WTC11 (cell line): ENCODE measurements around the gene GARS1. TPM values are rescaled to one million over a fixed set of nuclear protein-coding genes. Genes with fewer than 3 reads are reported as not detected.

Experiments used
- ELF4 ChIP-seq: sonication (generic); formaldehyde crosslinking; IDR thresholded peaks from 2 replicates; pipeline ENCODE4 v1.8.1; 2022; ENCODE audit warnings: low read depth, mild to moderate bottlenecking, moderate library complexity, missing genetic modification reagents
- EMX1 ChIP-seq: fragments of 250-450 bp; sonication (Bioruptor Pico); IDR thresholded peaks from 2 replicates; pipeline ENCODE4 v1.8.0; 2021; ENCODE audit warnings: mild to moderate bottlenecking
- ESRRA ChIP-seq: sonication (generic); formaldehyde crosslinking; IDR thresholded peaks from 2 replicates; pipeline ENCODE4 v1.8.1; 2022; ENCODE audit warnings: mild to moderate bottlenecking, missing genetic modification reagents, borderline replicate concordance
- GABPB1 ChIP-seq: sonication (generic); formaldehyde crosslinking; IDR thresholded peaks from 2 replicates; pipeline ENCODE4 v1.8.1; 2023; ENCODE audit warnings: mild to moderate bottlenecking, missing genetic modification reagents
- JAZF1 ChIP-seq: fragments of 250-450 bp; sonication (Bioruptor Pico); IDR thresholded peaks from 2 replicates; pipeline ENCODE4 v1.9.0; 2021; ENCODE audit warnings: moderate library complexity, mild to moderate bottlenecking, inconsistent platforms
- NFATC4 ChIP-seq: fragments of 250-450 bp; sonication (Bioruptor Pico); IDR thresholded peaks from 2 replicates; pipeline ENCODE4 v1.9.0; 2021; ENCODE audit warnings: mild to moderate bottlenecking
- NFYB ChIP-seq: sonication (generic); formaldehyde crosslinking; conservative IDR thresholded peaks from 2 replicates; pipeline ENCODE4 v1.8.0; 2022; ENCODE audit warnings: low read depth, missing genetic modification reagents
- OVOL2 ChIP-seq: fragments of 250-450 bp; sonication (Bioruptor Pico); IDR thresholded peaks from 2 replicates; pipeline ENCODE4 v1.9.0; 2021; ENCODE audit warnings: mild to moderate bottlenecking, borderline replicate concordance
- RORB ChIP-seq: fragments of 250-450 bp; sonication (Bioruptor Pico); IDR thresholded peaks from 2 replicates; pipeline ENCODE4 v1.9.0; 2021; ENCODE audit warnings: mild to moderate bottlenecking
- SMAD4 ChIP-seq: sonication (generic); formaldehyde crosslinking; IDR thresholded peaks from 2 replicates; pipeline ENCODE4 v1.8.0; 2022; ENCODE audit warnings: mild to moderate bottlenecking, missing genetic modification reagents
- SOX15 ChIP-seq: fragments of 250-450 bp; sonication (Bioruptor Pico); IDR thresholded peaks from 2 replicates; pipeline ENCODE4 v1.9.0; 2021; ENCODE audit warnings: mild to moderate bottlenecking
- TCF7 ChIP-seq: sonication (generic); formaldehyde crosslinking; IDR thresholded peaks from 2 replicates; pipeline ENCODE4 v1.8.0; 2022; ENCODE audit warnings: mild to moderate bottlenecking, low read depth, missing genetic modification reagents, moderate library complexity
- ZNF121 ChIP-seq: sonication (generic); formaldehyde crosslinking; IDR thresholded peaks from 2 replicates; pipeline ENCODE4 v1.8.0; 2023; ENCODE audit warnings: missing genetic modification reagents
- ZNF138 ChIP-seq: sonication (generic); formaldehyde crosslinking; conservative IDR thresholded peaks from 2 replicates; pipeline ENCODE4 v1.8.1; 2022; ENCODE audit warnings: mild to moderate bottlenecking, moderate library complexity, missing genetic modification reagents
- ZNF423 ChIP-seq: fragments of 250-450 bp; sonication (Bioruptor Pico); IDR thresholded peaks from 2 replicates; pipeline ENCODE4 v2.1.2; 2022; ENCODE audit warnings: mild to moderate bottlenecking, moderate library complexity
- ZNF671 ChIP-seq: fragments of 250-450 bp; sonication (Bioruptor Pico); IDR thresholded peaks from 2 replicates; pipeline ENCODE4 v1.8.0; 2021; ENCODE audit warnings: mild to moderate bottlenecking
- total RNA-seq: library from RNA; stranded (reverse); gene quantifications from 3 replicates; pipeline ENCODE4 v1.2.3, GENCODE V29; 2021
- TF ChIP-seq, protein P1 (sequence below): sonication (generic); formaldehyde crosslinking; IDR thresholded peaks from 2 replicates; pipeline ENCODE4 v1.8.1; 2022; ENCODE audit warnings: mild to moderate bottlenecking, missing genetic modification reagents, moderate library complexity, borderline replicate concordance
- TF ChIP-seq, protein P2 (sequence below): sonication (generic); formaldehyde crosslinking; IDR thresholded peaks from 2 replicates; pipeline ENCODE4 v1.8.1; 2023; ENCODE audit warnings: mild to moderate bottlenecking, missing genetic modification reagents, moderate library complexity
- TF ChIP-seq, protein P3 (sequence below): sonication (generic); formaldehyde crosslinking; IDR thresholded peaks from 2 replicates; pipeline ENCODE4 v1.8.1; 2022; ENCODE audit warnings: mild to moderate bottlenecking, moderate library complexity, missing genetic modification reagents
- TF ChIP-seq, protein P4 (sequence below): sonication (generic); formaldehyde crosslinking; IDR thresholded peaks from 2 replicates; pipeline ENCODE4 v1.8.0; 2022; ENCODE audit warnings: mild to moderate bottlenecking, missing genetic modification reagents
- TF ChIP-seq, protein P5 (sequence below): sonication (generic); formaldehyde crosslinking; IDR thresholded peaks from 2 replicates; pipeline ENCODE4 v1.8.0; 2022; ENCODE audit warnings: mild to moderate bottlenecking, missing genetic modification reagents
- TF ChIP-seq, protein P6 (sequence below): fragments of 250-450 bp; sonication (Bioruptor Pico); IDR thresholded peaks from 2 replicates; pipeline ENCODE4 v1.9.0; 2021; ENCODE audit warnings: moderate library complexity, mild to moderate bottlenecking, inconsistent platforms, borderline replicate concordance

GARS1 gene
- total RNA-seq, 1 experiment from 2014 or later = 236 TPM

DNA sequence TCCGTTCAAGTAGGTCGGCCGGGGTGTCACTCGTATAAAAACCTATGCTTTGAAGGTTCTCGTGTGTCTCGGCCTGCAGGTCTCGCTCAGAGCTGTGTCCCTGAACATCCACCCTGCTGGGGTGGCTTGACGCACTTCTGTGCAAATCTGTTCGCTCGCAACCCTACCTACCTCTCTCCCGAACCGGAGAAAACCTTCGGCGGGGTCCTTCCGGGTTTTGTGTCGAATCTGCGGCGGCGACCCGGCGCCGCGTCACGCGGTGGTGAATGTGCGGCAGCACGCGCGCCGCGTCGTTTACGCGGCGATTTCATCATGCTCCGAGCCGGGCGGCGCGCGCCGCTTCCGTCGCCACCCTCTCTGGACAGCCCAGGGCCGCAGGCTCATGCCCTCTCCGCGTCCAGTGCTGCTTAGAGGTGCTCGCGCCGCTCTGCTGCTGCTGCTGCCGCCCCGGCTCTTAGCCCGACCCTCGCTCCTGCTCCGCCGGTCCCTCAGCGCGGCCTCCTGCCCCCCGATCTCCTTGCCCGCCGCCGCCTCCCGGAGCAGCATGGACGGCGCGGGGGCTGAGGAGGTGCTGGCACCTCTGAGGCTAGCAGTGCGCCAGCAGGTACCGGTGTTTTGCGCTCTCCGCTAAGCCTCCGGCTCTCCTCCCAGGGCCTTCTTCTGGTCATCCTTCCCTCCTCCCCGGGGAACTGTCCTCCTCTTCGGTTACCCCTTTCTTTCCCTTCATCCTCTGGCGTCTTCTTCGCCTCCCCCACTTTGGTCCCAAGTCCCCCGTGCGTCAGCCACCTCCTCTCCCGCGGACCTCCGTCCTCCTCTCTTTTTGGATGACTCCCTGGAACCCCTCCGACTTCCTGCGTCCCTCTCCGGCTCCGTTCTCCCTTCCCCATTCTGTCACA lies at the start of gene GARS1 (continued):
- TF ChIP-seq, protein P1, sequence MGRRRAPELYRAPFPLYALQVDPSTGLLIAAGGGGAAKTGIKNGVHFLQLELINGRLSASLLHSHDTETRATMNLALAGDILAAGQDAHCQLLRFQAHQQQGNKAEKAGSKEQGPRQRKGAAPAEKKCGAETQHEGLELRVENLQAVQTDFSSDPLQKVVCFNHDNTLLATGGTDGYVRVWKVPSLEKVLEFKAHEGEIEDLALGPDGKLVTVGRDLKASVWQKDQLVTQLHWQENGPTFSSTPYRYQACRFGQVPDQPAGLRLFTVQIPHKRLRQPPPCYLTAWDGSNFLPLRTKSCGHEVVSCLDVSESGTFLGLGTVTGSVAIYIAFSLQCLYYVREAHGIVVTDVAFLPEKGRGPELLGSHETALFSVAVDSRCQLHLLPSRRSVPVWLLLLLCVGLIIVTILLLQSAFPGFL (CRISPR knock-in tag) = no peak; the same call in 1 of the 2 replicates
- TF ChIP-seq, protein P2, sequence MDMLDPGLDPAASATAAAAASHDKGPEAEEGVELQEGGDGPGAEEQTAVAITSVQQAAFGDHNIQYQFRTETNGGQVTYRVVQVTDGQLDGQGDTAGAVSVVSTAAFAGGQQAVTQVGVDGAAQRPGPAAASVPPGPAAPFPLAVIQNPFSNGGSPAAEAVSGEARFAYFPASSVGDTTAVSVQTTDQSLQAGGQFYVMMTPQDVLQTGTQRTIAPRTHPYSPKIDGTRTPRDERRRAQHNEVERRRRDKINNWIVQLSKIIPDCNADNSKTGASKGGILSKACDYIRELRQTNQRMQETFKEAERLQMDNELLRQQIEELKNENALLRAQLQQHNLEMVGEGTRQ = peak; percentile 76
- peak; percentile 100 for TF ChIP-seq GABPB1 (CRISPR knock-in tag)
- TF ChIP-seq ZNF138 (CRISPR knock-in tag) = no peak
- peak; percentile 48; the same call in 1 of the 2 replicates for TF ChIP-seq ESRRA
- no peak; the same call in 1 of the 2 replicates for TF ChIP-seq EMX1 (CRISPR knock-in tag)
- TF ChIP-seq ZNF121 (CRISPR knock-in tag) = no peak
- no peak for TF ChIP-seq ZNF423 (CRISPR knock-in tag)
- no peak for TF ChIP-seq JAZF1
- 0 out of 2 replicates have a peak, but pooled peaks have one; percentile 7 for TF ChIP-seq NFATC4 (CRISPR knock-in tag)
- TF ChIP-seq, protein P3, sequence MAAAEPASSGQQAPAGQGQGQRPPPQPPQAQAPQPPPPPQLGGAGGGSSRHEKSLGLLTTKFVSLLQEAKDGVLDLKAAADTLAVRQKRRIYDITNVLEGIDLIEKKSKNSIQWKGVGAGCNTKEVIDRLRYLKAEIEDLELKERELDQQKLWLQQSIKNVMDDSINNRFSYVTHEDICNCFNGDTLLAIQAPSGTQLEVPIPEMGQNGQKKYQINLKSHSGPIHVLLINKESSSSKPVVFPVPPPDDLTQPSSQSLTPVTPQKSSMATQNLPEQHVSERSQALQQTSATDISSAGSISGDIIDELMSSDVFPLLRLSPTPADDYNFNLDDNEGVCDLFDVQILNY (CRISPR knock-in tag) = peak; percentile 89
- no peak for TF ChIP-seq OVOL2 (CRISPR knock-in tag)
- TF ChIP-seq, protein P4, sequence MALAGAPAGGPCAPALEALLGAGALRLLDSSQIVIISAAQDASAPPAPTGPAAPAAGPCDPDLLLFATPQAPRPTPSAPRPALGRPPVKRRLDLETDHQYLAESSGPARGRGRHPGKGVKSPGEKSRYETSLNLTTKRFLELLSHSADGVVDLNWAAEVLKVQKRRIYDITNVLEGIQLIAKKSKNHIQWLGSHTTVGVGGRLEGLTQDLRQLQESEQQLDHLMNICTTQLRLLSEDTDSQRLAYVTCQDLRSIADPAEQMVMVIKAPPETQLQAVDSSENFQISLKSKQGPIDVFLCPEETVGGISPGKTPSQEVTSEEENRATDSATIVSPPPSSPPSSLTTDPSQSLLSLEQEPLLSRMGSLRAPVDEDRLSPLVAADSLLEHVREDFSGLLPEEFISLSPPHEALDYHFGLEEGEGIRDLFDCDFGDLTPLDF (CRISPR knock-in tag) = 0 out of 2 replicates have a peak, but pooled peaks have one; percentile 30
- no peak for TF ChIP-seq ZNF671 (CRISPR knock-in tag)
- no peak for TF ChIP-seq SMAD4 (CRISPR knock-in tag)
- no peak for TF ChIP-seq NFYB (CRISPR knock-in tag)
- TF ChIP-seq, protein P5, sequence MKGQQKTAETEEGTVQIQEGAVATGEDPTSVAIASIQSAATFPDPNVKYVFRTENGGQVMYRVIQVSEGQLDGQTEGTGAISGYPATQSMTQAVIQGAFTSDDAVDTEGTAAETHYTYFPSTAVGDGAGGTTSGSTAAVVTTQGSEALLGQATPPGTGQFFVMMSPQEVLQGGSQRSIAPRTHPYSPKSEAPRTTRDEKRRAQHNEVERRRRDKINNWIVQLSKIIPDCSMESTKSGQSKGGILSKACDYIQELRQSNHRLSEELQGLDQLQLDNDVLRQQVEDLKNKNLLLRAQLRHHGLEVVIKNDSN (CRISPR knock-in tag) = peak; percentile 66; the same call in 1 of the 2 replicates
- TF ChIP-seq, protein P6, sequence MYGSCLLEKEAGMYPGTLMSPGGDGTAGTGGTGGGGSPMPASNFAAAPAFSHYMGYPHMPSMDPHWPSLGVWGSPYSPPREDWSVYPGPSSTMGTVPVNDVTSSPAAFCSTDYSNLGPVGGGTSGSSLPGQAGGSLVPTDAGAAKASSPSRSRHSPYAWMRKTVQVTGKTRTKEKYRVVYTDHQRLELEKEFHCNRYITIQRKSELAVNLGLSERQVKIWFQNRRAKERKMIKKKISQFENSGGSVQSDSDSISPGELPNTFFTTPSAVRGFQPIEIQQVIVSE (CRISPR knock-in tag) = no peak
- TF ChIP-seq ELF4 (CRISPR knock-in tag) = no peak
- TF ChIP-seq SOX15 = no peak
- 0 out of 2 replicates have a peak, but pooled peaks have one; percentile 69 for TF ChIP-seq TCF7 (CRISPR knock-in tag)
- TF ChIP-seq RORB (CRISPR knock-in tag) = no peak
